PC-9 (cell line): ENCODE results near the gene INHA. TPM values are rescaled to one million over a fixed set of nuclear protein-coding genes. Genes with fewer than 3 reads are reported as not detected.

Experiments
- BruUV-seq: library from RNA; stranded (reverse); fragments of 400-500 nt; replicated peaks from 2 replicates; lab custom pipeline; 2021; lab: Mats Ljungman, UMichigan
- CTCF ChIA-PET: fragments of 300-600 bp; sonication (Branson Sonifier 250); formaldehyde crosslinking; loops from one replicate; lab custom pipeline; 2022; ENCODE audit warnings: antibody characterized with exemption; lab: Charles Lee
- POLR2A ChIA-PET: fragments of 300-600 bp; sonication (Branson Sonifier 250); formaldehyde crosslinking; loops from one replicate; lab custom pipeline; 2022; ENCODE audit warnings: antibody characterized with exemption; ENCODE audit not compliant: unreplicated experiment; lab: Charles Lee
- DNase-seq, 2 experiments: peaks; one replicate each; pipeline versions ENCODE4 v3.0.0 to v3.0.0-alpha.2; 2015 to 2022; ENCODE audit warnings: mixed read lengths in 1 of 2
- H2AFZ ChIP-seq: fragments of 200-600 bp; sonication (generic); 2 replicates; pipeline ENCODE4 v1.8.1; 2017; ENCODE audit warnings: antibody characterized with exemption
- H3F3A ChIP-seq: fragments of 200-600 bp; sonication (generic); 2 replicates; pipeline ENCODE4 v1.8.1; 2017; ENCODE audit warnings: antibody characterized with exemption, mild to moderate bottlenecking, low read depth; ENCODE audit not compliant: insufficient read depth
- H3K27ac ChIP-seq: fragments of 200-600 bp; sonication (generic); 2 replicates; pipeline ENCODE4 v1.6.1; 2016; ENCODE audit warnings: mixed run types
- H3K27me3 ChIP-seq: fragments of 200-600 bp; sonication (generic); 2 replicates; pipeline ENCODE4 v1.6.1; 2016; ENCODE audit warnings: low read depth, mixed run types; ENCODE audit not compliant: insufficient read depth
- H3K36me3 ChIP-seq: fragments of 200-600 bp; sonication (generic); 2 replicates; pipeline ENCODE4 v1.6.1; 2016; ENCODE audit warnings: low read depth, mixed run types
- H3K4me1 ChIP-seq: fragments of 200-600 bp; sonication (generic); replicated peaks from 2 replicates; pipeline ENCODE4 v1.6.1; 2016; ENCODE audit warnings: mixed run types; ENCODE audit not compliant: insufficient read depth
- H3K4me2 ChIP-seq: fragments of 200-600 bp; sonication (generic); 2 replicates; pipeline ENCODE4 v1.6.1; 2017; ENCODE audit warnings: mixed run types
- H3K4me3 ChIP-seq: fragments of 200-600 bp; sonication (generic); 2 replicates; pipeline ENCODE4 v1.6.1; 2016; ENCODE audit warnings: mixed run types
- H3K79me2 ChIP-seq: fragments of 200-600 bp; sonication (generic); 2 replicates; pipeline ENCODE4 v1.6.1; 2017; ENCODE audit warnings: low read depth, mixed run types
- H3K9me2 ChIP-seq: fragments of 200-600 bp; sonication (generic); 2 replicates; pipeline ENCODE4 v1.8.1; 2017; ENCODE audit warnings: mild to moderate bottlenecking; ENCODE audit not compliant: insufficient read depth
- H3K9me3 ChIP-seq: fragments of 200-600 bp; sonication (generic); 2 replicates; pipeline ENCODE4 v1.8.1; 2016; ENCODE audit warnings: low read depth; ENCODE audit not compliant: insufficient read depth
- H4K20me1 ChIP-seq: fragments of 200-600 bp; sonication (generic); 2 replicates; pipeline ENCODE4 v1.8.1; 2017; ENCODE audit not compliant: insufficient read depth
- CTCF ChIP-seq: fragments of 200-600 bp; sonication (generic); conservative IDR thresholded peaks from 2 replicates; pipeline ENCODE4 v1.6.1; 2017; ENCODE audit warnings: mixed run types, antibody characterized with exemption, mild to moderate bottlenecking, moderate library complexity
- EZH2 ChIP-seq: fragments of 200-600 bp; sonication (generic); IDR thresholded peaks from 2 replicates; pipeline ENCODE4 v1.8.0; 2017; ENCODE audit warnings: antibody characterized with exemption, low read depth
- intact Hi-C: fragments of 100-400 bp; cut with micrococcal nuclease; formaldehyde crosslinking; loops from one replicate; pipeline ENCODE4 v1.10.0; 2022; ENCODE audit not compliant: unreplicated experiment
- total RNA-seq: library from RNA; stranded (reverse); gene quantifications from 2 replicates; pipeline ENCODE4 v1.2.3, GENCODE V29; 2021

INHA gene
- total RNA-seq, 1 experiment from 2014 or later: 5.2 TPM

- POLR2A ChIA-PET: interaction anchor here (0.6 to 0.7 kb wide), 5 partner anchors 53 to 424 kb away, joined by 3 to 5 read pairs (median 3); no protein-coding TSS in a partner anchor
- Histone ChIP-seq H2AFZ (peak within 1 kb of the TSS; percentile 82), H3K27ac (peak within 1 kb of the TSS; percentile 55), H3K9me3 (no peaks in the 10 kb centered on the region), H3K4me2 (peak within 1 kb of the TSS; percentile 93), H3K27me3 (no peaks in the 10 kb centered on the region), H4K20me1 (peaks cover 19% of the 10 kb centered on the region), H3K79me2 (peaks cover 17% of the 10 kb centered on the region), H3F3A (peaks cover 11% of the 10 kb centered on the region; the same call in 1 of the 2 replicates), H3K9me2 (no peaks in the 10 kb centered on the region), H3K36me3 (peaks cover 10% of the 10 kb centered on the region), H3K4me3 (peak within 1 kb of the TSS; percentile 65), H3K4me1 (no peaks in the 10 kb centered on the region; the same call in 1 of the 2 replicates)
- TF ChIP-seq EZH2 (no peak), CTCF (no peak)
- intact Hi-C loops: loop anchor here (1.0 to 2.0 kb wide), 3 partner anchors 27 to 146 kb away; partner anchors contain the start of genes OBSL1 and STK11IP
- CTCF ChIA-PET: interaction anchor here (0.6 kb wide), 1 partner anchor 143 kb away, joined by 7 read pairs; no protein-coding TSS in a partner anchor
- peak; percentile 91 to 98 for DNase-seq
- no TSS peak for BruUV-seq
Measured at GRCh38 chr2:219543596-219544358, 28.3 kb upstream of the INHA start, which contains the start of the genes CHPF and TMEM198. Gene CHPF (minus strand): TSS chr2:219543809. CDS start chr2:219543538, 271 bp downstream. Gene TMEM198 (plus strand): TSS chr2:219544028. CDS start chr2:219544728, 700 bp downstream.

GRCh38 chr2:219544567-219544966 lies 27.5 kb upstream of the INHA start:
- H3K4me2 ChIP-seq: peak overlapping the region; percentile 93
- H3K9me3 ChIP-seq: no peaks in the 10 kb centered on the region
- DNase-seq: no peak
- no peaks in the 10 kb centered on the region for H3K27me3 ChIP-seq
- peak overlapping the region; percentile 65 for H3K4me3 ChIP-seq
- BruUV-seq: TSS peak; percentile 51
- TF ChIP-seq CTCF (no peak), EZH2 (no peak)
- peak overlapping the region; percentile 82; the same call in 1 of the 2 replicates for H2AFZ ChIP-seq
- H4K20me1 ChIP-seq: peaks cover 14% of the 10 kb centered on the region
- intact Hi-C loops: no loop called here
- H3K79me2 ChIP-seq: peaks cover 17% of the 10 kb centered on the region
- ChIA-PET CTCF (no interaction called here), POLR2A (no interaction called here)
- peaks cover 10% of the 10 kb centered on the region for H3K36me3 ChIP-seq
- no peaks in the 10 kb centered on the region for H3K9me2 ChIP-seq
- H3K27ac ChIP-seq: no peak overlapping the region
- H3K4me1 ChIP-seq: no peaks in the 10 kb centered on the region; the same call in 1 of the 2 replicates
- H3F3A ChIP-seq: peaks cover 11% of the 10 kb centered on the region; the same call in 1 of the 2 replicates

- no TSS peak for BruUV-seq
- H3K9me2 ChIP-seq: no peaks in the 10 kb centered on the region
- H3K27me3 ChIP-seq: no peaks in the 10 kb centered on the region
- H3K36me3 ChIP-seq: peaks cover 10% of the 10 kb centered on the region
- ChIA-PET POLR2A (no interaction called here), CTCF (no interaction called here)
- no peak overlapping the region for H3K4me3 ChIP-seq
- H3F3A ChIP-seq: peaks cover 11% of the 10 kb centered on the region; the same call in 1 of the 2 replicates
- no peak for DNase-seq
- intact Hi-C loops: no loop called here
- no peak overlapping the region for H3K27ac ChIP-seq
- peak overlapping the region; percentile 93 for H3K4me2 ChIP-seq
- TF ChIP-seq EZH2 (no peak), CTCF (no peak)
- H2AFZ ChIP-seq: no peak overlapping the region
- H3K9me3 ChIP-seq: no peaks in the 10 kb centered on the region
- peaks cover 12% of the 10 kb centered on the region for H4K20me1 ChIP-seq
- peaks cover 17% of the 10 kb centered on the region for H3K79me2 ChIP-seq
- H3K4me1 ChIP-seq: no peaks in the 10 kb centered on the region; the same call in 1 of the 2 replicates
Measured at GRCh38 chr2:219545295-219545942, 26.7 kb upstream of the INHA start.
